OCI-LY3 (cell line): Measurements from ENCODE around the gene KDM4B.
A peak's percentile ranks its signal among the peaks of the same experiment; 100 is the strongest.

ENCODE experiments used
- H2AFZ ChIP-seq: fragments of 200-600, 300-600 bp; shearing (Covaris generic); 2 replicates; pipeline ENCODE4 v1.6.0; 2014; ENCODE audit warnings: antibody characterized with exemption, low read depth, low read length
- H3K27ac ChIP-seq: fragments of 200-600, 300-600 bp; sonication (generic); 2 replicates; pipeline ENCODE4 v1.5.1; 2014; ENCODE audit warnings: mild to moderate bottlenecking, low read length, moderate library complexity, mixed read lengths
- H3K27me3 ChIP-seq: fragments of 200-600, 300-600 bp; sonication (generic); 2 replicates; pipeline ENCODE4 v1.6.1; 2014; ENCODE audit warnings: low read depth, low read length, mixed read lengths
- H3K36me3 ChIP-seq: fragments of 200-600, 300-600 bp; sonication (generic); replicated peaks from 2 replicates; pipeline ENCODE3; 2014; ENCODE audit warnings: low read depth, low read length, mixed read lengths
- H3K4me1 ChIP-seq: fragments of 300-600, 200-600 bp; sonication (generic); 2 replicates; pipeline ENCODE4 v1.6.1; 2014; ENCODE audit warnings: low read length, mixed read lengths
- H3K4me2 ChIP-seq: fragments of 200-600, 300-600 bp; sonication (generic); 2 replicates; pipeline ENCODE4 v1.6.1; 2014; ENCODE audit warnings: low read length, mixed read lengths
- H3K4me3 ChIP-seq: fragments of 300-600, 200-600 bp; sonication (generic); 2 replicates; pipeline ENCODE4 v1.5.1; 2014; ENCODE audit warnings: antibody characterized with exemption, mild to moderate bottlenecking, low read length, moderate library complexity
- H3K79me2 ChIP-seq: fragments of 300-600, 200-600 bp; shearing (Covaris generic); 2 replicates; pipeline ENCODE4 v1.6.1; 2014; ENCODE audit warnings: mild to moderate bottlenecking, low read length, mixed read lengths
- H3K9ac ChIP-seq: fragments of 300-600, 200-600 bp; shearing (Covaris generic); 2 replicates; pipeline ENCODE4 v1.6.0; 2014; ENCODE audit warnings: mild to moderate bottlenecking, low read length, moderate library complexity
- H3K9me3 ChIP-seq: fragments of 200-600, 300-600 bp; shearing (Covaris generic); 2 replicates; pipeline ENCODE4 v1.6.1; 2014; ENCODE audit warnings: low read length, mixed read lengths; ENCODE audit not compliant: insufficient read depth
- H4K20me1 ChIP-seq: fragments of 200-600, 300-600 bp; sonication (generic); 2 replicates; pipeline ENCODE4 v1.6.1; 2016; ENCODE audit warnings: low read length, mixed read lengths; ENCODE audit not compliant: insufficient read depth
- CTCF ChIP-seq: fragments of 200-600, 300-600 bp; sonication (generic); IDR thresholded peaks from 2 replicates; pipeline ENCODE4 v1.5.1; 2014; ENCODE audit warnings: antibody characterized with exemption, low read length, low read depth
- EZH2phosphoT487 ChIP-seq: fragments of 200-600 bp; shearing (Covaris generic); IDR thresholded peaks from 2 replicates; pipeline ENCODE4 v1.6.1; 2018; ENCODE audit warnings: antibody characterized with exemption, mixed run types, low read depth

KDM4B gene

GRCh38 chr19:4970558-4971423 lies 1.9 kb downstream of the KDM4B start:
- no peaks in the 10 kb centered on the region for H3K9me3 ChIP-seq
- H3K27ac ChIP-seq: no peak overlapping the region
- peaks cover 8% of the 10 kb centered on the region for H3K36me3 ChIP-seq
- H3K4me3 ChIP-seq: peak overlapping the region; percentile 83
- H3K9ac ChIP-seq: peak overlapping the region; percentile 62
- no peak overlapping the region for H2AFZ ChIP-seq
- H3K79me2 ChIP-seq: peaks cover 63% of the 10 kb centered on the region
- TF ChIP-seq EZH2phosphoT487 (no peak), CTCF (no peak)
- peak overlapping the region; percentile 91 for H3K4me2 ChIP-seq
- H4K20me1 ChIP-seq: peaks cover 57% of the 10 kb centered on the region
- no peaks in the 10 kb centered on the region for H3K27me3 ChIP-seq
- H3K4me1 ChIP-seq: peaks cover 28% of the 10 kb centered on the region

- TF ChIP-seq CTCF (no peak), EZH2phosphoT487 (no peak)
- peak overlapping the region; percentile 83 for H3K4me3 ChIP-seq
- peak overlapping the region; percentile 62; the same call in 1 of the 2 replicates for H3K9ac ChIP-seq
These were observed 2.5 kb downstream of the KDM4B start for GRCh38 chr19:4971424-4971793.

GRCh38 chr19:4971816-4972495 lies 3.0 kb downstream of the KDM4B start:
- H3K79me2 ChIP-seq: peaks cover 74% of the 10 kb centered on the region
- H3K9me3 ChIP-seq: no peaks in the 10 kb centered on the region
- TF ChIP-seq CTCF: no peak
- TF ChIP-seq EZH2phosphoT487: no peak
- no peak overlapping the region for H2AFZ ChIP-seq
- H3K36me3 ChIP-seq: peaks cover 16% of the 10 kb centered on the region
- H3K27ac ChIP-seq: no peak overlapping the region
- no peaks in the 10 kb centered on the region for H3K27me3 ChIP-seq
- no peak overlapping the region for H3K4me3 ChIP-seq
- H3K4me2 ChIP-seq: peak overlapping the region; percentile 91
- H4K20me1 ChIP-seq: peaks cover 68% of the 10 kb centered on the region
- no peak overlapping the region for H3K9ac ChIP-seq
- H3K4me1 ChIP-seq: peaks cover 26% of the 10 kb centered on the region

More at GRCh38 chr19:4971424-4971793, 2.5 kb downstream of the KDM4B start:
- no peaks in the 10 kb centered on the region for H3K27me3 ChIP-seq
- H3K36me3 ChIP-seq: peaks cover 10% of the 10 kb centered on the region
- H3K9me3 ChIP-seq: no peaks in the 10 kb centered on the region
- H4K20me1 ChIP-seq: peaks cover 63% of the 10 kb centered on the region
- no peak overlapping the region for H3K27ac ChIP-seq
- peaks cover 24% of the 10 kb centered on the region for H3K4me1 ChIP-seq
- peak overlapping the region; percentile 91 for H3K4me2 ChIP-seq
- peaks cover 68% of the 10 kb centered on the region for H3K79me2 ChIP-seq
- no peak overlapping the region for H2AFZ ChIP-seq
